K562 treated with DMSO at 1 percent for 4 hours (cell line): ENCODE measurements around the gene NXT1. TPM values are rescaled to one million over a fixed set of nuclear protein-coding genes. Genes with fewer than 3 reads are reported as not detected.

ENCODE experiments used
- total RNA-seq: library from RNA; unstranded; fragments of 300-600 nt; gene quantifications from 2 replicates; pipeline ENCODE4 v1.2.3, GENCODE V29; 2022; ENCODE audit not compliant: insufficient read depth

Gene NXT1
- total RNA-seq = 16.9 and 21.2 TPM in 2 replicates

DNA sequence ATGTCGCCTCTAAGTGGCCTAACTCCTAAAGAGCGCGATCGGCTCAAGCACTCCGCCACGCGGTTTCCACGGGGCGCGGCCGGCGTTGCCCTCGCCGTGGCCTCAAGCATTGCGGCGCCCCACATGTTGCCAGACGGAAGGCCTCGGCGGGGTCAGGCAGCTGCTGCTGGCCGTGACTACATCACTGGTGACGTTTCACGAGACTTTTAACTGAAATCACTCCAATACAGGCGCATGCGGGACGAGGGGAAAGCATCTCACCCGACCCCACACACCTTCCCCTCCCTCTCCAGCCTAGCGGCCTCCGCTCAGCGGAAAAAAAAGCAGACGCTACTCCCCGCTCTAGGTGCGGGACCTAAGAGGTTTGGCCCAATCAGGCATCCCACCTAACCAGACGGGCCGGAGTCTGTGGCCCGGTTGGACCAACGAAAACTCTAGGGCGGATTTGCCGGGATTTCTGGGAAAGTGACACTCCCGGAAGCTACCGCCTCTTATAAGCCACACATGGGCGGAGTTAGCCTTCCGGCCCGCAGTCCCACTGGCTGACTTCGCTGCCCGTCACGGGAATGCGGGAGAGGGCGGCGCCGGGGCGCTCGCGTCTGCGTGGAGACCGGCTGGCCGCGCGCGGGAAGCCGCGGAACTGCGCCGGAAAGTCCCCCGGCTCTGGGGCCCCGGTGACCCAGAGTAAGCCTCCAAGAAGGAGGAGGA lies at the start of gene NXT1:
Gene NXT1 (plus strand): TSS at position 596 of the 708 bp plus-strand sequence. CDS start 3,251 bp downstream, outside the sequence.

DNA sequence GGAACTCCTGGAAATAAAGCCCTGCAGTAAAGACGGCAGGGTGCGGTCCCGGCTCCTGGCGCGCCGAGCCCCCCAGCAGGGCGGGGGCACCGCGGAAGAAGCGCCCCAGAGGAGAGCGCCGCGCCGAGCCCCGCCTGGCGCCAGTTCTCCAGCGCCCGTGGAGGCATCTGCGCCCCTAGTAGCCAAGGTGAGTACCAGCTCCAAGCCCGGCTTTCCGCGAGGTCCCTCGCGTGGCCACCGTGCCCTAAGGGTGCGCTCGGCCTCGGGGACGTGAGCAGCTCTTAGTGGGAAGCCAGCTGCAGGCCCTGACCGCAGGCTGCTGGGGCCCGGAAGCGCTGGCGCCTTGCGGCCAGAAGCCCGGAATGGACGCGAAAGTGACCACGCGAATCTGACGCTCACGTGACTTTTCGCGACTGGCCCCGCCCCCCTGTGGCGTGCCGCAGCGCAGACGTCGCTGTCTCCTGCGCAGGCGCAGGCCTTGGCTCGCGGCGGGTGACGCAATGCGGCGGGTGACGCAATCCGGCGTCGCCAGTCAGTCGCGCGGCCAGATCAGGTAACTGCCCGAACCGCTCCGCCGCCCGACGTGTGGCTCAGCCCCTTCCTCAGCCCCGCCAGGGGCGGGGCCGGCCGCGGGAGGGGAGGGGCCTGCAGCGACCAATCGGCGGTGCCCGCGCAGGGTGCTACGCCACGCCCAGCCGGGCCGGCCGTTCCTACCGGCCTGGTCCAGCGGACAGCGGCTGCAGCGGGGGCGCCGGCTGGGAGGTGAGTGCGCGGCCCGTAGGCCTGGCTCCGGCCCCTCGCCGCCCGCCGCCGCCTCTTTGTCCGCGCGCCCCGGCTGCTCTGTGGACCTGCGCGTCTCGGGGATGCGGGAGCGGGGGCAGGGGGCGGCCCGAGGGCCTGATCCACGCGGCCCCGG lies 11.1 kb downstream of the NXT1 start, which contains the start of gene GZF1:
Gene GZF1 (plus strand): TSS at position 707 of the 916 bp plus-strand sequence. CDS start 2,202 bp downstream, outside the sequence.

Other genes starting within 250 kb of the NXT1 start
- gene GZF1, start 11.4 kb downstream of the NXT1 start, total RNA-seq = 5.8 and 9.7 TPM in 2 replicates
- gene NAPB, start 70.7 kb downstream of the NXT1 start, total RNA-seq = 1.8 and 2.5 TPM in 2 replicates
- gene CSTL1, start 88.9 kb downstream of the NXT1 start, total RNA-seq = not detected in 2 replicates
- not detected in 2 replicates for gene CST11, start 102.1 kb downstream of the NXT1 start, total RNA-seq
- gene CST8, start 140.3 kb downstream of the NXT1 start, total RNA-seq = not detected in 2 replicates
- not detected in 2 replicates for gene CST9L, start 217.7 kb downstream of the NXT1 start, total RNA-seq